Measurements from ENCODE around the gene EFTUD2. TPM values are rescaled to one million over a fixed set of nuclear protein-coding genes. Genes with fewer than 3 reads are reported as not detected.

EFTUD2 gene
- total and polyA plus RNA-seq, 2 of the 4 experiments (the other 2 are of a cell fraction) = 72.5 to 126 TPM

DNA sequence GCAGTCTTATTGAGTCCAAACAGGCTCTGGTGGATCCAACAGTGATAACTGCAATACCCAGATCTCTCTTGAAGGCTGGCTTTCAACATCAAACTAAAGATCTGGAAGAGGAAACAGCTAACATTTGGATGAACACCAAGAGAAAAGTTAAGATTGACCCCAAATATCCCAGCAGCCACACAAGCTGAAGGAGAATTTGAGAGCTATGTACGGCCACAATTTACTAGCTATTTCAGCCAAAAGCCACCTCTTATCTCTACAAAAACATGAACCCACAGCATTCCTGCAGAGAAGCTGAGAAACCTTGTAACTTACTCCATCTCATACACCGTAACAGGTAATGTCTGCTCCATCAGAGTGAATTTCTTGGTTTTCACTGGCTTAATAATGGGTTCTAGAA is 14.3 kb downstream of the EFTUD2 start (continued):
- TF ChIP-seq MAFK (IDR thresholded peaks at IDR 0.05; ENCODE audit: low read depth, low read length) (no peak), NFE2L2 (IDR thresholded peaks at IDR 0.05; ENCODE audit: low read depth, low read length) (no peak)

DNA sequence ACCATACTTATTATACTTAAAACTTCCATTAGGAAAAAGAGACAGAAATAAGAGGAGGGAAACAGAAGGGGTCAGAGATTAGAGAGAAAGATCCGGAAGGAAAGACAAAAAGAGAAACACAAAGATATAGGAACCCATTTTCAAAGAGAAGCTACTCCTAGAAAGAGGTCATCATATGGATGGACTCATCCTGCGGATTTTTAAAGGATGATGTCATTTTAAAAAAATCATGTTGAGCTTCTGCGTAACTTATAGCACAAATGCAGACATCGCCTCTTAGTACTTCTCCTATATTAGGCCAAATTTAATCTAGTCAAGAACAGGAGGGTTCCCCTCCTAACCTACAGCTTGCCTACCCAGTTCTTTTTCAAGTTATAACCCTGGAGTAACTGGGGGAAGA is 18.1 kb downstream of the EFTUD2 start:
- no peak overlapping the region for H2BK5ac ChIP-seq (ENCODE audit: low read depth, low read length, poor library complexity, severe bottlenecking)
- H4K91ac ChIP-seq (ENCODE audit: insufficient read depth, low read depth, low read length) = no peak overlapping the region
- no peak overlapping the region for H2AK5ac ChIP-seq (ENCODE audit: low read depth, low read length)
- H2AK9ac ChIP-seq (replicated peaks; ENCODE audit: low read depth, low read length, poor library complexity) = no peak overlapping the region
- H3K79me1 ChIP-seq (ENCODE audit: low read depth in 1 of 2, low read length in 2 of 2) = peaks cover 0 to 8% of the 10 kb centered on the region in 2 experiments; a peak in 1 of 4 replicates
- H4K8ac ChIP-seq (ENCODE audit: low read depth in 2 of 2, low read length in 2 of 2) = no peak overlapping the region
- DNase-seq = no peak
- H3K18ac ChIP-seq (ENCODE audit: low read depth, low read length) = no peak overlapping the region
- in situ Hi-C loops (cut with MboI; ENCODE audit: low sequenced_read_pairs) (no loop called here), dilution Hi-C loops (cut with HindIII; ENCODE audit: low sequenced_read_pairs, unreplicated experiment) (no loop called here), intact Hi-C loops (cut with micrococcal nuclease) (no loop called here)
- H3K36me3 ChIP-seq (ENCODE audit: control insufficient read depth, insufficient read depth, low read length) = peaks cover 54% of the 10 kb centered on the region
- no peak overlapping the region for H2BK15ac ChIP-seq (ENCODE audit: low read depth, low read length)
- no peak overlapping the region for H2BK20ac ChIP-seq (ENCODE audit: low read depth, low read length)
- WGBS, 2 experiments (ENCODE audit: extremely low coverage in 2 of 2, insufficient read length in 1 of 2) = no CpG with 5 or more reads among the region's 4 CpGs
- H3K14ac ChIP-seq (replicated peaks; ENCODE audit: low read depth, low read length) = no peak overlapping the region
- H3K4me3 ChIP-seq (ENCODE audit: insufficient read depth, low read depth, low read length) = no peak overlapping the region
- H3K4me2 ChIP-seq (ENCODE audit: low read depth, low read length) = no peak overlapping the region
- H3K4ac ChIP-seq (ENCODE audit: low read depth, low read length) = no peak overlapping the region
- no peaks in the 10 kb centered on the region for H3K9me3 ChIP-seq (ENCODE audit: control insufficient read depth, insufficient read depth, low read length)
- POLR2A ChIA-PET (ENCODE audit: unreplicated experiment) = no interaction called here
- no peak overlapping the region for H4K5ac ChIP-seq (ENCODE audit: low read depth, low read length)
- no peak overlapping the region for H2BK120ac ChIP-seq (ENCODE audit: low read depth, low read length)
- H3K27me3 ChIP-seq (ENCODE audit: control insufficient read depth, insufficient read depth, low read length) = no peaks in the 10 kb centered on the region
- H3K9me1 ChIP-seq (ENCODE audit: insufficient read depth, low read length) = no peaks in the 10 kb centered on the region
- no peak overlapping the region for H3K23ac ChIP-seq (ENCODE audit: low read depth, low read length)
- H2AFZ ChIP-seq (replicated peaks; ENCODE audit: low read length, poor library complexity) = no peak overlapping the region
- H3K9ac ChIP-seq (ENCODE audit: low read depth, low read length) = no peak overlapping the region
- no peaks in the 10 kb centered on the region for H4K20me1 ChIP-seq (ENCODE audit: insufficient read depth, low read length)
- CTCF ChIA-PET = interaction anchor here (1.2 kb wide), 1 partner anchor 102 kb away, joined by 4 read pairs; no protein-coding TSS in a partner anchor
- BruUV-seq (replicated peaks) = no TSS peak
- H3K4me1 ChIP-seq (ENCODE audit: control insufficient read depth, insufficient read depth, low read length) = no peaks in the 10 kb centered on the region
- no peak overlapping the region for H3K56ac ChIP-seq (ENCODE audit: extremely low read depth, insufficient read depth, low read length)
- ATAC-seq (ENCODE audit: low read depth) = no peak
- no peak overlapping the region for H3K27ac ChIP-seq (ENCODE audit: insufficient read depth, low read length)
- TF ChIP-seq, protein P1, sequence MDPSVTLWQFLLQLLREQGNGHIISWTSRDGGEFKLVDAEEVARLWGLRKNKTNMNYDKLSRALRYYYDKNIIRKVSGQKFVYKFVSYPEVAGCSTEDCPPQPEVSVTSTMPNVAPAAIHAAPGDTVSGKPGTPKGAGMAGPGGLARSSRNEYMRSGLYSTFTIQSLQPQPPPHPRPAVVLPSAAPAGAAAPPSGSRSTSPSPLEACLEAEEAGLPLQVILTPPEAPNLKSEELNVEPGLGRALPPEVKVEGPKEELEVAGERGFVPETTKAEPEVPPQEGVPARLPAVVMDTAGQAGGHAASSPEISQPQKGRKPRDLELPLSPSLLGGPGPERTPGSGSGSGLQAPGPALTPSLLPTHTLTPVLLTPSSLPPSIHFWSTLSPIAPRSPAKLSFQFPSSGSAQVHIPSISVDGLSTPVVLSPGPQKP (IDR thresholded peaks at IDR 0.05; ENCODE audit: borderline replicate concordance, low read depth, low read length) = no peak
- TF ChIP-seq MAFK (IDR thresholded peaks at IDR 0.05; ENCODE audit: low read depth, low read length) (no peak), BHLHE40 (IDR thresholded peaks at IDR 0.05; ENCODE audit: low read depth, low read length) (no peak), USF2 (IDR thresholded peaks at IDR 0.05; ENCODE audit: low read depth, low read length) (no peak), RFX5 (IDR thresholded peaks at IDR 0.05; ENCODE audit: low read depth, low read length) (no peak), MAZ (IDR thresholded peaks at IDR 0.05; ENCODE audit: borderline replicate concordance, low read depth, low read length) (no peak), CHD1 (IDR thresholded peaks at IDR 0.05; ENCODE audit: low read depth, low read length) (no peak), MXI1 (IDR thresholded peaks at IDR 0.05; ENCODE audit: borderline replicate concordance, low read depth, low read length) (no peak), RCOR1 (IDR thresholded peaks at IDR 0.05; ENCODE audit: insufficient replicate concordance, low read length) (no peak), SMC3 (IDR thresholded peaks at IDR 0.05; ENCODE audit: low read depth, low read length) (no peak), FOS (IDR thresholded peaks at IDR 0.05; ENCODE audit: low read depth, low read length) (no peak), POLR2A (IDR thresholded peaks at IDR 0.05; ENCODE audit: low read depth, low read length) (no peak), CEBPB (IDR thresholded peaks at IDR 0.05; ENCODE audit: low read depth, low read length) (no peak), NFE2L2 (IDR thresholded peaks at IDR 0.05; ENCODE audit: low read depth, low read length) (no peak), RAD21 (IDR thresholded peaks at IDR 0.05; ENCODE audit: low read length) (no peak)

Measured in IMR-90 (cell line).